Adrenal gland (tissue), 12 donors: ENCODE measurements around the gene SMAD3. TPM values are rescaled to one million over a fixed set of nuclear protein-coding genes. Genes with fewer than 3 reads are reported as not detected.

Experiments
- DNase-seq, 7 donors: peaks; one replicate each; pipeline ENCODE4 v3.0.0-alpha.2; 2019 to 2020
- H3K27ac ChIP-seq, 5 donors: fragments of 200-600 bp; sonication (generic) in 4 of 5; 1 replicate in 3 of 5; 2 replicates in 2 of 5; pipeline versions ENCODE4 v1.5.1 to v1.8.0; 2016 to 2020; ENCODE audit warnings: mild to moderate bottlenecking in 1 of 5
- H3K27me3 ChIP-seq: fragments of 200-600 bp; 2 replicates; pipeline ENCODE4 v1.8.0; 2021
- H3K36me3 ChIP-seq, 2 donors: fragments of 200-600 bp; replicated peaks in 1 of 2; 1 replicate in 1 of 2; 2 replicates in 1 of 2; pipeline versions ENCODE4 v1.5.1 to v1.8.0; 2018 to 2022
- H3K4me1 ChIP-seq, 2 donors: fragments of 200-600 bp; replicated peaks in 1 of 2; 1 replicate in 1 of 2; 2 replicates in 1 of 2; pipeline versions ENCODE4 v1.5.1 to v1.8.0; 2018 to 2021
- H3K4me3 ChIP-seq, 4 donors: fragments of 200-600 bp; sonication (generic) in 3 of 4; one replicate each; pipeline ENCODE4 v1.5.1; 2016 to 2018
- H3K9me3 ChIP-seq, 3 donors: fragments of 200-600 bp; sonication (generic) in 1 of 3; replicated peaks in 1 of 3; 1 replicate in 2 of 3; 2 replicates in 1 of 3; pipeline versions ENCODE4 v1.5.1 to v1.8.0; 2016 to 2021
- CTCF ChIP-seq, 6 experiments: fragments of 450-650 bp in 4 of 6; fragments of 200-600 bp in 2 of 6; sonication (generic) in 1 of 6; IDR thresholded peaks; 1 replicate in 5 of 6; 2 replicates in 1 of 6; pipeline versions ENCODE4 v1.5.1 to v1.8.0; 2016 to 2021; ENCODE audit warnings: antibody characterized with exemption in 6 of 6, mild to moderate bottlenecking in 2 of 6, moderate library complexity in 1 of 6
- POLR2A ChIP-seq, 2 donors: fragments of 450-650 bp; IDR thresholded peaks; one replicate each; pipeline ENCODE4 v1.6.1; 2017; ENCODE audit warnings: antibody characterized with exemption in 2 of 2, mild to moderate bottlenecking in 2 of 2, moderate library complexity in 1 of 2
- WGBS, 4 donors: extraction: QIAGEN DNeasy Blood & Tissue Kit in 2 of 4; methylation state at CpG; one replicate each; pipeline versions ENCODE4 v1.1.5 to v1.1.7; 2013 to 2017; 5-methylcytosine and 5-hydroxymethylcytosine counted together
- intact Hi-C, 2 donors: fragments of 100-400 bp; cut with DNase I; formaldehyde crosslinking; loops; one replicate each; pipeline versions ENCODE4 v1.14.1 to v1.15.0; 2022 to 2023
- polyA plus RNA-seq, 3 donors: library from polyadenylated mRNA; stranded (reverse); fragments of 200-250 nt in 2 of 3; fragments of 350-450 nt in 1 of 3; fragmentation: Illumina TruSeq in 1 of 3; extraction: RNeasy Lipid Tissue Mini Kit (QIAGEN cat#74804) in 1 of 3; gene quantifications; one replicate each; pipeline ENCODE4 v1.2.3, GENCODE V29; 2013 to 2014
- total RNA-seq, 9 donors: library from RNA; depleted of rRNA in 4 of 9; stranded (reverse); fragments of >200 nt in 4 of 9; fragments of 120-200 nt in 1 of 9; fragmentation: NEBNext Ultra II Directional in 1 of 9; extraction: Animal tissue kit (Norgen Biotek cat#: 25700) in 1 of 9; gene quantifications; one replicate each; pipeline versions ENCODE4 v1.1.0 to v1.2.4, GENCODE V29; 2013 to 2023
- donor health status: healthy with polysubstance abuse.
- donor health status: Bipolar disorder and iron deficiency.
- donor health status: DM: yes; HTN: yes; CAD: no.
- donor health status: DM: no; HTN: no; CAD: no.
- donor health status: DM: no; HTN: no; CAD: no.
- donor health status: DM: yes; HTN: yes; CAD: no.

The SMAD3 gene
- total and polyA plus RNA-seq, 12 donors, result 6.4 to 92.0 (median 8.0) TPM

- DNase-seq, result no peak
- WGBS, 4 donors, result 79 to 87% (median 86%) methylated on average over 15 of the region's 15 CpGs
- H3K4me1 ChIP-seq, result peaks cover 5 to 23% of the 10 kb centered on the region in 2 donors
These were observed 65.5 kb downstream of the SMAD3 start for GRCh38 chr15:67130673-67131601.

GRCh38 chr15:67132276-67132675 is 66.9 kb downstream of the SMAD3 start:
- Histone ChIP-seq H3K27ac (no peak overlapping the region), H3K9me3 (no peaks in the 10 kb centered on the region), H3K27me3 (no peaks in the 10 kb centered on the region), H3K4me3 (no peak overlapping the region), H3K4me1 (peaks cover 0 to 17% of the 10 kb centered on the region in 2 donors), H3K36me3 (no peaks in the 10 kb centered on the region)
- intact Hi-C loops, result no loop called here
- TF ChIP-seq CTCF (IDR thresholded peaks at IDR 0.05) (no peak), POLR2A (IDR thresholded peaks at IDR 0.05) (no peak)
- DNase-seq, result no peak
- 88 to 92% (median 89%) methylated on average over 3 of the region's 3 CpGs for WGBS, 4 donors

More at GRCh38 chr15:67130673-67131601, 65.5 kb downstream of the SMAD3 start:
- Histone ChIP-seq H3K27ac (no peak overlapping the region), H3K9me3 (no peaks in the 10 kb centered on the region), H3K4me3 (no peak overlapping the region), H3K36me3 (no peaks in the 10 kb centered on the region), H3K27me3 (no peaks in the 10 kb centered on the region)
- TF ChIP-seq CTCF (IDR thresholded peaks at IDR 0.05), result no peak
- TF ChIP-seq POLR2A (IDR thresholded peaks at IDR 0.05), result no peak
- intact Hi-C loops, result no loop called here

GRCh38 chr15:67133026-67133425 is 67.6 kb downstream of the SMAD3 start:
- peaks cover 0 to 14% of the 10 kb centered on the region in 2 donors for H3K4me1 ChIP-seq
- no peaks in the 10 kb centered on the region for H3K36me3 ChIP-seq
- no peak for TF ChIP-seq POLR2A (IDR thresholded peaks at IDR 0.05)
- TF ChIP-seq CTCF (IDR thresholded peaks at IDR 0.05), result no peak
- 85 to 93% (median 89%) methylated on average over 4 of the region's 4 CpGs for WGBS, 4 donors
- H3K9me3 ChIP-seq, result no peaks in the 10 kb centered on the region
- no peak overlapping the region for H3K4me3 ChIP-seq
- no peaks in the 10 kb centered on the region for H3K27me3 ChIP-seq
- intact Hi-C loops, result no loop called here
- no peak for DNase-seq
- H3K27ac ChIP-seq, result no peak overlapping the region

- Histone ChIP-seq H3K4me3 (no peak overlapping the region), H3K27me3 (no peaks in the 10 kb centered on the region), H3K36me3 (no peaks in the 10 kb centered on the region), H3K27ac (peak overlapping the region in 1 of 5 donors; percentile 75), H3K4me1 (peaks cover 0 to 11% of the 10 kb centered on the region in 2 donors), H3K9me3 (no peaks in the 10 kb centered on the region)
- DNase-seq, result no peak
- no peak for TF ChIP-seq POLR2A (IDR thresholded peaks at IDR 0.05)
- TF ChIP-seq CTCF (IDR thresholded peaks at IDR 0.05), result no peak
- intact Hi-C loops, result no loop called here
- 79 to 90% (median 86%) methylated on average over 3 of the region's 3 CpGs for WGBS, 4 donors
These were observed 68.3 kb downstream of the SMAD3 start for GRCh38 chr15:67133738-67134066.
